PC-3 (cell line): Measurements from ENCODE around the gene IDNK. TPM values are rescaled to one million over a fixed set of nuclear protein-coding genes. Genes with fewer than 3 reads are reported as not detected.

Source experiments
- ATAC-seq: fragments of 200-7000 bp; cut with Tn5 transposase; 2 replicates; pipeline ENCODE4 v1.9.1; 2020; ENCODE audit warnings: mild to moderate bottlenecking, moderate library complexity
- BruUV-seq: library from RNA; stranded (reverse); fragments of 400-500 nt; replicated peaks from 2 replicates; lab custom pipeline; 2021; lab: Mats Ljungman, UMichigan
- CTCF ChIA-PET: fragments of 300-600 bp; sonication (Branson Sonifier 250); formaldehyde crosslinking; loops from one replicate; lab custom pipeline; 2022; ENCODE audit warnings: antibody characterized with exemption; lab: Charles Lee
- POLR2A ChIA-PET: fragments of 300-600 bp; sonication (Branson Sonifier 250); formaldehyde crosslinking; loops from one replicate; lab custom pipeline; 2022; ENCODE audit warnings: antibody characterized with exemption; ENCODE audit not compliant: unreplicated experiment; lab: Charles Lee
- DNase-seq: peaks from one replicate; pipeline ENCODE4 v3.0.0-alpha.2; 2015
- H2AFZ ChIP-seq: fragments of 300-600 bp; sonication (generic); 2 replicates; pipeline ENCODE4 v1.6.0; 2016; ENCODE audit warnings: antibody characterized with exemption, low read length
- H3F3A ChIP-seq: fragments of 300-600 bp; sonication (generic); one replicate; pipeline ENCODE4 v1.6.0; 2017; ENCODE audit warnings: antibody characterized with exemption, low read length, control low read depth, mild to moderate bottlenecking; ENCODE audit not compliant: unreplicated experiment
- H3K27ac ChIP-seq: fragments of 300-600 bp; sonication (generic); 2 replicates; pipeline ENCODE4 v1.5.1; 2016; ENCODE audit warnings: mild to moderate bottlenecking, low read length
- H3K27me3 ChIP-seq: fragments of 300-600 bp; sonication (generic); 2 replicates; pipeline ENCODE4 v1.6.1; 2016; ENCODE audit warnings: low read length, mixed read lengths
- H3K36me3 ChIP-seq: fragments of 300-600 bp; sonication (generic); 2 replicates; pipeline ENCODE4 v1.6.1; 2016; ENCODE audit warnings: low read depth, mixed run types, low read length, mixed read lengths
- H3K4me1 ChIP-seq: fragments of 300-600 bp; sonication (generic); 2 replicates; pipeline ENCODE4 v1.5.1; 2016; ENCODE audit warnings: low read length; ENCODE audit not compliant: insufficient read depth
- H3K4me2 ChIP-seq: fragments of 300-600 bp; sonication (generic); 2 replicates; pipeline ENCODE4 v1.6.0; 2016; ENCODE audit warnings: low read length
- H3K4me3 ChIP-seq: fragments of 300-600 bp; sonication (generic); 2 replicates; pipeline ENCODE4 v1.5.1; 2016; ENCODE audit warnings: mild to moderate bottlenecking, low read length, mixed read lengths
- H3K79me2 ChIP-seq: fragments of 300-600 bp; sonication (generic); 2 replicates; pipeline ENCODE4 v1.6.1; 2017; ENCODE audit warnings: low read length, mixed read lengths
- H3K9ac ChIP-seq: fragments of 300-600 bp; sonication (generic); 2 replicates; pipeline ENCODE4 v1.6.0; 2016; ENCODE audit warnings: mild to moderate bottlenecking, low read length
- H3K9me2 ChIP-seq: fragments of 300-600 bp; sonication (generic); replicated peaks from 2 replicates; pipeline ENCODE4 v1.6.1; 2016; ENCODE audit warnings: mixed run types, low read length, mixed read lengths
- H3K9me3 ChIP-seq: fragments of 300-600 bp; sonication (generic); 2 replicates; pipeline ENCODE4 v1.6.1; 2016; ENCODE audit warnings: low read length, mixed read lengths
- H4K20me1 ChIP-seq: fragments of 300-600 bp; sonication (generic); 2 replicates; pipeline ENCODE4 v1.6.1; 2016; ENCODE audit warnings: low read length, mixed read lengths
- EZH2 ChIP-seq: fragments of 300-600 bp; sonication (generic); IDR thresholded peaks from one replicate; pipeline ENCODE4 v1.6.1; 2017; ENCODE audit warnings: antibody characterized with exemption, mild to moderate bottlenecking, low read length; ENCODE audit not compliant: unreplicated experiment
- EZH2phosphoT487 ChIP-seq: fragments of 300-600 bp; sonication (generic); IDR thresholded peaks from 2 replicates; pipeline ENCODE4 v1.6.1; 2018; ENCODE audit warnings: mild to moderate bottlenecking, antibody characterized with exemption, low read length, borderline replicate concordance
- intact Hi-C: fragments of 100-400 bp; cut with micrococcal nuclease; formaldehyde crosslinking; loops from 2 replicates; pipeline ENCODE4 v1.9.0; 2023
- total RNA-seq: library from RNA; depleted of rRNA; stranded (reverse); fragments of >200 nt; gene quantifications from 2 replicates; pipeline ENCODE4 v1.2.3, GENCODE V29; 2014
- TF ChIP-seq, protein P1 (sequence below): fragments of 300-600 bp; sonication (generic); conservative IDR thresholded peaks from 2 replicates; pipeline ENCODE4 v1.5.1; 2017; ENCODE audit warnings: antibody characterized with exemption, low read depth, mild to moderate bottlenecking, low read length

IDNK gene
- total RNA-seq, 1 experiment from 2014 or later: 1.4 TPM

DNA sequence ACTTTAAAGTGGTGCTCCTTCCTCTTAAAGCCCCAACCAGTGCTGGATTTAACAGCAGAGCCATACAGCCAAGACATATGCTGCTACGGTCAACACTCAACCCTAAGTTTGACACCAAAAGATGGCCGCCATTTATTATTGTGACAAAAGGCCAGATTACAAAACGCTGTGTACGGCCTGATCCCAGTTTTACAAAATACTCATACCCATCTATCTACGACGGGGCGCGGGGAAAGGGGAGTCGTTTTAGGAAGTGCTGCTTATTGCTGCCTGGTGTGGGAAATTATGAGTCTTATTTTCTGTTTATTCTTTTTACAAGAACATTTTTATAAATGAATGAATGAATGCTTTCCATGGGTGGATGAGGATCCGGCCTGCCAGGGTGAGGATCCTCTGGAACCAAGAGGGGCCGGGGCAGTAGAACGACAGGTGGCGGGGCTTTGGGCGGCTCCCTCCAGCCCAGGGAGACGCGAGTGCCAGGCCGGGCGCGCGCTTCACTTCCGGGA lies 457 bp upstream of the IDNK start:
- Histone ChIP-seq H3K4me1 (peaks cover 9% of the 10 kb centered on the region; the same call in 1 of the 2 replicates), H3K9me3 (no peaks in the 10 kb centered on the region), H3K4me3 (peak overlapping the region; percentile 85), H3F3A (no peaks in the 10 kb centered on the region), H3K9ac (peak overlapping the region; percentile 85), H2AFZ (peak overlapping the region; percentile 90), H4K20me1 (no peaks in the 10 kb centered on the region), H3K4me2 (peak overlapping the region; percentile 96), H3K27me3 (no peaks in the 10 kb centered on the region), H3K36me3 (no peaks in the 10 kb centered on the region), H3K79me2 (no peaks in the 10 kb centered on the region), H3K9me2 (no peaks in the 10 kb centered on the region), H3K27ac (peak overlapping the region; percentile 34)
- TF ChIP-seq EZH2phosphoT487: no peak
- no peak for TF ChIP-seq EZH2
- TF ChIP-seq, protein P1, sequence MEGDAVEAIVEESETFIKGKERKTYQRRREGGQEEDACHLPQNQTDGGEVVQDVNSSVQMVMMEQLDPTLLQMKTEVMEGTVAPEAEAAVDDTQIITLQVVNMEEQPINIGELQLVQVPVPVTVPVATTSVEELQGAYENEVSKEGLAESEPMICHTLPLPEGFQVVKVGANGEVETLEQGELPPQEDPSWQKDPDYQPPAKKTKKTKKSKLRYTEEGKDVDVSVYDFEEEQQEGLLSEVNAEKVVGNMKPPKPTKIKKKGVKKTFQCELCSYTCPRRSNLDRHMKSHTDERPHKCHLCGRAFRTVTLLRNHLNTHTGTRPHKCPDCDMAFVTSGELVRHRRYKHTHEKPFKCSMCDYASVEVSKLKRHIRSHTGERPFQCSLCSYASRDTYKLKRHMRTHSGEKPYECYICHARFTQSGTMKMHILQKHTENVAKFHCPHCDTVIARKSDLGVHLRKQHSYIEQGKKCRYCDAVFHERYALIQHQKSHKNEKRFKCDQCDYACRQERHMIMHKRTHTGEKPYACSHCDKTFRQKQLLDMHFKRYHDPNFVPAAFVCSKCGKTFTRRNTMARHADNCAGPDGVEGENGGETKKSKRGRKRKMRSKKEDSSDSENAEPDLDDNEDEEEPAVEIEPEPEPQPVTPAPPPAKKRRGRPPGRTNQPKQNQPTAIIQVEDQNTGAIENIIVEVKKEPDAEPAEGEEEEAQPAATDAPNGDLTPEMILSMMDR: no peak
- TSS peak; percentile 42 for BruUV-seq
- ATAC-seq (no peak; the same call in 1 of the 2 replicates), DNase-seq (no peak)
- ChIA-PET POLR2A (no interaction called here), CTCF (interaction anchor here (0.6 kb wide), 1 partner anchor 693 kb away, joined by 6 read pairs; no protein-coding TSS in a partner anchor)
- intact Hi-C loops: loop anchor here (5.0 kb wide), 1 partner anchor 85 kb away; the partner anchor contains the start of gene UBQLN1

DNA sequence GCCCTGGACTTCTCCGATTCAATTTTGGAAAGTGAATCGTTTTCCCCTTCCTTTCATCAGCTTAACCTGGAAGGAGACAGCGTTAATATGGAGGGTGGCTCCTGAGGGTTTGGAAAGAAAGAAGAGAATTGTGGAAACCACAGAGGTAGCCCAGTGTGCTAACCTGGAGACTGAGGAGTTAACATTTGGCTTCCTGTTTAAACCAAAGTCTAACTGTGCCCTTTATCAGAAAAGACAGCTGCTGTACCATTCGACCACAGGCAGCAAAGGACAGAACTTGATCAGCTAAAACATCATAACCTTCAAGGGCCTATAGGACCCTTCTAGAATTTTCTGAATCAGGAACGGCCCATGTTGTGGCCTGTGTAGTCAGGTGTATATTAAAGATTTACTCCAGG lies 735 bp downstream of the IDNK start:
- peak overlapping the region; percentile 34; the same call in 1 of the 2 replicates for H3K27ac ChIP-seq
- ChIA-PET POLR2A (no interaction called here), CTCF (no interaction called here)
- H4K20me1 ChIP-seq: no peaks in the 10 kb centered on the region
- ATAC-seq: peak; percentile 5
- peak overlapping the region; percentile 96 for H3K4me2 ChIP-seq
- H3K79me2 ChIP-seq: no peaks in the 10 kb centered on the region
- no peak for TF ChIP-seq EZH2
- TF ChIP-seq EZH2phosphoT487: no peak
- TF ChIP-seq, protein P1: no peak
- no peaks in the 10 kb centered on the region for H3F3A ChIP-seq
- peaks cover 9% of the 10 kb centered on the region; the same call in 1 of the 2 replicates for H3K4me1 ChIP-seq
- H3K9ac ChIP-seq: peak overlapping the region; percentile 85
- no peaks in the 10 kb centered on the region for H3K9me3 ChIP-seq
- peak; percentile 7 for DNase-seq
- H3K27me3 ChIP-seq: no peaks in the 10 kb centered on the region
- peak overlapping the region; percentile 85 for H3K4me3 ChIP-seq
- H2AFZ ChIP-seq: peak overlapping the region; percentile 90
- intact Hi-C loops: loop anchor here (5.0 kb wide), 1 partner anchor 84 kb away; the partner anchor contains the start of gene UBQLN1
- BruUV-seq: no TSS peak
- no peaks in the 10 kb centered on the region for H3K9me2 ChIP-seq
- H3K36me3 ChIP-seq: no peaks in the 10 kb centered on the region

DNA sequence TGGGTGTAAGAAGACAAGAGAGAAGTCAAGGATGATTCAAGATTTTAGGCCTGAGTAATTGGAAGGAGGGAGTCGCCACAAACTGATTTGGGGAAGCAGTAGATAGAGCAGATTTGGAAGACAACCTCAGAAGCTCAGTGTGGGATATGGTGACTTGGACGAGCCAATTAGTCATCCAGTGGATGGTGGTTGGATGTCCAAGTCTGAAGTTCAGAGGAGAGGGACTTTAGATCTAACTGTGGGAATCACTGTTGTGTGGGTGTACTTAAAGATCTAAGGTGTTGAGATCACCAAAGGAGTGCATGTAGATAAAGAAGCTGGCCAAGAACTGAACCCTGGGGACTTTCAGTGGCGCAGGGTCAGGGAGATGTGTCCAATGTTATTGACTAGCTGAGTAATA lies 2.2 kb downstream of the IDNK start:
- Histone ChIP-seq H3K4me2 (no peak overlapping the region), H3K9ac (no peak overlapping the region), H3F3A (no peaks in the 10 kb centered on the region), H3K36me3 (no peaks in the 10 kb centered on the region), H3K4me3 (no peak overlapping the region), H3K27ac (no peak overlapping the region), H2AFZ (no peak overlapping the region), H4K20me1 (no peaks in the 10 kb centered on the region), H3K9me3 (no peaks in the 10 kb centered on the region), H3K4me1 (peaks cover 9% of the 10 kb centered on the region; the same call in 1 of the 2 replicates), H3K27me3 (no peaks in the 10 kb centered on the region), H3K79me2 (no peaks in the 10 kb centered on the region), H3K9me2 (no peaks in the 10 kb centered on the region)
- POLR2A ChIA-PET: no interaction called here
- TF ChIP-seq, protein P1: no peak
- no peak for TF ChIP-seq EZH2
- TF ChIP-seq EZH2phosphoT487: no peak
- no TSS peak for BruUV-seq
- intact Hi-C loops: no loop called here
- DNase-seq (no peak), ATAC-seq (no peak)
- CTCF ChIA-PET: no interaction called here
